Measurements from ENCODE around the gene PRIMA1. TPM values are rescaled to one million over a fixed set of nuclear protein-coding genes. Genes with fewer than 3 reads are reported as not detected.

The PRIMA1 gene
- total RNA-seq, 1 experiment from 2014 or later = 2.3 TPM

GRCh38 chr14:93775744-93776143 lies 12.5 kb downstream of the PRIMA1 start:
- Histone ChIP-seq H4K20me1 (ENCODE audit: control insufficient read depth, insufficient read depth, insufficient read length) (no peaks in the 10 kb centered on the region), H3K4me1 (ENCODE audit: insufficient read depth, low read length) (peaks cover 2% of the 10 kb centered on the region; the same call in 1 of the 2 replicates), H3K79me1 (ENCODE audit: insufficient read depth, low read depth, low read length, poor library complexity, severe bottlenecking) (no peaks in the 10 kb centered on the region), H4K91ac (ENCODE audit: insufficient read length, low read depth, low read length) (no peak overlapping the region), H3K14ac (ENCODE audit: insufficient read depth, low read length) (no peak overlapping the region), H3K56ac (ENCODE audit: insufficient read length, low read depth, low read length) (no peak overlapping the region), H2AK5ac (ENCODE audit: insufficient read length, low read length) (no peak overlapping the region), H2BK120ac (ENCODE audit: low read depth, low read length, poor library complexity, severe bottlenecking) (no peak overlapping the region), H3K9ac (ENCODE audit: extremely low read depth, insufficient read length, low read length) (no peak overlapping the region), H3K4me2 (ENCODE audit: insufficient read depth, insufficient read length, low read length) (no peak overlapping the region), H3K27ac (ENCODE audit: insufficient read length, low read depth, low read length) (no peak overlapping the region), H4K8ac (replicated peaks; ENCODE audit: insufficient read length, low read depth, low read length) (no peak overlapping the region), H3K9me3 (ENCODE audit: control insufficient read depth, low read depth, low read length) (no peaks in the 10 kb centered on the region), H3K79me2 (ENCODE audit: insufficient read depth, low read length) (no peaks in the 10 kb centered on the region), H3K27me3 (ENCODE audit: insufficient read depth, low read length) (no peaks in the 10 kb centered on the region), H2BK5ac (ENCODE audit: insufficient read length, low read length) (no peak overlapping the region), H4K5ac (ENCODE audit: insufficient read length, low read depth, low read length) (no peak overlapping the region), H3K4ac (ENCODE audit: low read depth, low read length) (no peak overlapping the region), H3K18ac (ENCODE audit: insufficient read length, low read depth, low read length) (no peak overlapping the region), H2BK20ac (ENCODE audit: low read depth, low read length, poor library complexity, severe bottlenecking) (no peak overlapping the region), H2BK12ac (ENCODE audit: insufficient read length, low read depth, low read length) (no peak overlapping the region), H2BK15ac (ENCODE audit: low read depth, low read length) (no peak overlapping the region), H2AFZ (ENCODE audit: low read length) (no peak overlapping the region), H3T11ph (ENCODE audit: low read length) (no peak overlapping the region), H3K23me2 (ENCODE audit: insufficient read length, low read depth, low read length, poor library complexity, severe bottlenecking) (no peaks in the 10 kb centered on the region), H3K23ac (ENCODE audit: insufficient read length, low read depth, low read length) (no peak overlapping the region)
- Mint-ChIP-seq H3K9me3 (no peaks in the 10 kb centered on the region), H3K4me1 (peaks cover 6 to 22% of the 10 kb centered on the region in 2 experiments), H3K27me3 (ENCODE audit: low read depth) (no peaks in the 10 kb centered on the region), H3K27ac (no peak overlapping the region), H3K4me3 (no peak overlapping the region), H3K36me3 (ENCODE audit: insufficient read depth in 1 of 3, low read depth in 3 of 3) (peaks cover 0 to 3% (median 0%) of the 10 kb centered on the region in 3 experiments; a peak in 1 of 7 replicates)
- no peak for DNase-seq
- TF ChIP-seq CTCF (conservative IDR thresholded peaks at IDR 0.05) = no peak
- WGBS (ENCODE audit: extremely low coverage, insufficient read length, low lambda C conversion rate) = no CpG with 5 or more reads among the region's 3 CpGs

Measured in H9 (cell line).